Effector CD4-positive, alpha-beta T cell (primary cell): ENCODE results near the gene NYNRIN.

Experiments used
- DNase-seq: peaks from one replicate; pipeline ENCODE4 v3.0.0-alpha.2; 2020

NYNRIN gene

GRCh38 chr14:24395609-24396582 lies 2.9 kb upstream of the NYNRIN start:
- DNase-seq: no peak

DNA sequence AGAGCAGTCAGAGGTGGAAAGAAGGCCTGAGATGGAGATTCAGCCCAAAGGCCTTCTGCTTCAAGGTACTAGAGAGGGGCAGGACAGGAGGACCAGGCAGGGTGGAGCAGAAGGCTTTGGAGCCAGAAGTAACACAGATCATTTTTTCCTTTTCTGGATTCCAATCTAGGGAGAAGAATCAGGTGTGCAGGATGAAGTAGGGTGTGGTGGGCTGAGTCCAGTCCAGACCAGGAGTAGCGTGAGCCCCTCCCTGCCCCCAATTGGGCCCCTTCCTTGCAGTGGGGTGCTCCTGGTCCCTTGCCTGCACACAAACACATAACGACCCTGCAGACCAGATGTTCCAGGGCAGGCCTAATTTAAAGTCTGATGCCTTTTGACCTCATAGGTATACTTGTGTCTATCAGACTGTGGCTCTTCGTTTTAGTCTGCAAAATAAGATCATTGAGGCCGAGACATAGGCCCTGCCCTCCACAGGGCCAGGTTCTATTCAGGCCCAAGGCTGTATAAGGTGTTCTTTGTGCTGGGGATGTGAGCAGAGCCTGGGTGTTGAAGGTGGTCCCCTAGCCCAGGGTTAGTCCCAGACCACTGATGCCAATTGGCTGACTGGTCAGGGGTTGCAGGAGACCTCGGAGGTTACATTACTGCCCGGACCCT lies 1.0 kb upstream of the NYNRIN start:
- DNase-seq: no peak

- no peak for DNase-seq
Observed at GRCh38 chr14:24398293-24398652, 530 bp upstream of the NYNRIN start.

DNA sequence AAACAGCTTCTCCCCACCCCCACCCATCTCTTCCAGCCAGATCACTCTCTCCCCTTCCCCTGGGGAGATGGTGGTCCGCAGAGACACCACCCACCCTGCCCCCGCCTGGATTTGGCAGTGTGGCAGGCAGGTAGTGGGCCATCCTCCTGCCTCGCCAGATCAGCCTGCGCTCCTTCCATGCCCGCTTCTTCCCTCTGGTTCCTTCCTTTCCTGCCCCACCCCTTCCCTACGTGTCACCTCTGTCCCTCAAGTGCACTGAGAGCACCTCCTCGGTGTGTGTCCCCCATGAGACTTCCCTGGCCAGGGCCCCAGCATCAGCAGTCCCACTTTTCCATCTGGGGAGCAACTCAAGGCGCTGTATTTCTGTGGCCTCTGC lies 632 bp downstream of the NYNRIN start:
- no peak for DNase-seq

GRCh38 chr14:24399999-24400718 lies 1.4 kb downstream of the NYNRIN start:
- DNase-seq: no peak

- no peak for DNase-seq
Observed at GRCh38 chr14:24401810-24402702, 3.3 kb downstream of the NYNRIN start.

DNA sequence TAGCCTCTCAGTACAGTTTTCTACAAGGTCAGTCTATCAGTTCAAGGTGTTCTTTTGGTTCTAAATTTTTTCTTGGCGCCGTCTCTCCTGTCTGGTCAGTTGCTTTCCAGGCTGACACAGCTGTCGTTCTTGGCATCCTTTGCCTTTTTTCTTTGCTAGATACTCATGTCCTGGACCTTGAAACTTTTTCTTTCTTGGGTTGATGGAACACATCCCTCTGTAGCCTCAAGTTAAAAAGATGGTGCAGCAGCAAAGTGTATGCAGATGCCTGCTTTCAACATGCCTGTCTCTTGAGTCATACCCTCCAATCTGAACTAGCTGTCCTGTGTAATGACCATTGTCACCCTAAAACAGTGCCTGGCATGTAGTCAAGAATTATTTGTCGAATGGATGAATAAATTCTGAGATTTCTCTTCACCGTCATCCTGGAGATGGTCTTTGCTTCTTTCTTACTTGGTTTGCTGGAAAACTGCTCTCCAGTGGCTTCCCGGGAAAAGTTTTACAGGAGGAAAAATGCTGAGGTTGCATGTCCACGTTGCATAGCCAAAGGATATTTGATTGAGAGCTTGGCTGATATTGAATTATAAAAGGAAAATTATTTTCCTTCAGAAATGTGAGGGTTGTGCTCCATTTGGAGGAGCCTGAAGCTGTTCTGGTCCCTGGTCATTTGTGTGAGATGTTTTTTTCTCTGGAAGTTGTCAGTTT lies 4.6 kb downstream of the NYNRIN start:
- no peak for DNase-seq

DNA sequence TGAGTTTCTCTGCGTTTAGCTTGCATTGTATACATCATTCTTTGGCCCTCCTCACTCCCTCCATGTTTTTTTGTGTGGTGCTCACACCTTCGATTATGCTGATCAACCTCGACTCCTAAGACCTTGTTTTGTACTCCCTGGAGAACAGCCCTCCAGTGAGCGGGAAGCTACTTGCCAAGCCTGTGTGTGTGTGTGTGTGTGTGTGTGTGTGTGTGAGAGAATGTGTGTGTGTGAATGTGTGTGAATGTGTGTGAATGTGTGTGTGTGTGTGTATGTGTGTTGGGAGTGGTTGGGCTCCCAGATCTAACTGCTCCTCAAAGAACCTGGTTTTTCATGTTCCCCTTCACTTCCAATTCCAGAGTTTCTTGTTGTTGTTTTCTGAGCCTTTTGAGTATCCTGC lies 6.0 kb downstream of the NYNRIN start:
- no peak for DNase-seq

- no peak for DNase-seq
Observed at GRCh38 chr14:24406416-24406815, 7.6 kb downstream of the NYNRIN start.

DNA sequence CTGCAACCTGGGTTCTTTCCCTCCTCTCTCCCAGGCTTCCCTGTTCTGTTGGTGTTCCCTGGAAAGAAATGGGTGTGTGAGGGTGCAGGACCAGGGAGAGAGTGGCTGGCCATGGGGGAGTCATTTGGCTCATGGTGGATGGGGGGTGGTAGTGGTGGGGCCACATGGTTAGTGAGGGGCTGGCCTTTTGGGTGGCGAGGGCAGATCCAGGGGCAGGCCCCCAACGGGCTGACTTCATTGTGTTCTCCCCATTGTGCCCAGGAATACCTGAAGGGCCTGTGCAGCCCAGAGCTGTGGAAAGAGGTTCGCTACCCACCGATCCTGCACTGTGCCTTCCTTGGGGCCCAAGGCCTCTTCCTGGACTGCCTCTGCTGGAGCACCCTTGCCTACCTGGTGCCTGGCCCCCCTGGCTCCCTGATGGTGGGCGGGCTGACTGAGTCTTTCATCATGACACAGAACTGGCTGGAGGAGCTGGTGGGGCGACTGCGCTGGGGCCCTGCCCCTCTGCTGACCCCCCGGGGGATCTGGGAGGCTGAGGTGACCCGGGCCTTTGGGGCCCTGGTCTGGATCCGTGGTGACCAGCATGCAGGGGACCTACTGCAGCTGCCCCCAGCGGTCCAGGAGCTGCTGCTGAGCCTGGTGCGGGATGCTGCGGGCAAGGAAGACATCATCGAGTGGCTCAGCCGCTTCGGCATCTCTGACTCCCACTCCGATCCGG lies 9.0 kb downstream of the NYNRIN start:
- DNase-seq: no peak

DNA sequence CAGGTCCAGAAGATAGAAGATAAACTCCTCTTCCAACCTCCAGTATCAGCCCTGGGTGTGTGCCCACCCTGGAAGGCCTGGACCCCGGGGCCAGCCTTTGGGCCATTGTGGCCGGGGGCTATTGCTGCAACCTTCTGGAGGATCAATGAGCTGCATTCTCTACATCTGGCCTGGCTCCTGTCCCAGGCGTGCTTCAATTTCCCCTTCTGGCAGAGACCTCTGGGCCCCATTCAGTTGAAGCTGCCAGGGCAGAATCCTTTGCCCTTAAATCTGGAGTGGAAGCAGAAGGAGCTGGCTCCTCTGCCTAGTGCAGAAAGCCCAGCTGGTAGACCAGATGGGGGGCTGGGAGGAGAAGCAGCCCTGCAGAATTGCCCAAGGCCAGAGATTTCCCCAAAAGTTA lies 10.0 kb downstream of the NYNRIN start:
- DNase-seq: no peak

DNA sequence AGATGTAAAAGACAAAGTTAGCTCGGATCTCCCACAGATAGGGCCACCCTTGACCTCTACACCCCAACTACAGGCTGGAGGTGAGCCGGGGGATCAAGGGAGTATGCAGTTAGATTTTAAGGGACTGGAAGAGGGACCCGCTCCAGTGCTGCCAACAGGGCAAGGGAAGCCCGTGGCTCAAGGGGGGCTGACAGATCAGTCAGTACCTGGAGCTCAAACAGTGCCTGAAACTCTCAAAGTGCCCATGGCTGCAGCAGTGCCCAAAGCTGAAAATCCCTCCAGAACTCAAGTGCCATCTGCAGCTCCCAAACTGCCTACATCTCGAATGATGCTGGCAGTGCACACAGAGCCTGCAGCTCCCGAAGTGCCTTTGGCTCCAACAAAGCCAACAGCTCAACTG lies 10.4 kb downstream of the NYNRIN start:
- DNase-seq: no peak

DNA sequence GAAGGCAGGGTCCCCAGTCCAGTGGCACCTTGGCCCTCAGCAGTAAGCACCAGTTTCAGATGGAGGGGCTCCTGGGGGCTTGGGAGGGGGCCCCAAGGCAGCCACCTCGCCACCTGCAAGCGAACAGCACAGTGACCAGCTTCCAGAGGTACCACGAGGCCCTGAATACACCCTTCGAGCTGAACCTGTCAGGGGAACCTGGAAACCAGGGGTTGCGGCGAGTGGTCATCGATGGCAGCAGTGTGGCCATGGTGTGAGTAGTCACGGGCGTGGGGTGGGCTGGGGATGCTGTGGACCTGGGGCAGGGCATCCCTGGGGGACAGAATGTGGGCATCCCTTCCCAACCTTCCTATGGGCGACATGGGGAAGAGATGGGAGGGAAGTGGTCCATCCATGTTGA lies 11.2 kb downstream of the NYNRIN start:
- no peak for DNase-seq

DNA sequence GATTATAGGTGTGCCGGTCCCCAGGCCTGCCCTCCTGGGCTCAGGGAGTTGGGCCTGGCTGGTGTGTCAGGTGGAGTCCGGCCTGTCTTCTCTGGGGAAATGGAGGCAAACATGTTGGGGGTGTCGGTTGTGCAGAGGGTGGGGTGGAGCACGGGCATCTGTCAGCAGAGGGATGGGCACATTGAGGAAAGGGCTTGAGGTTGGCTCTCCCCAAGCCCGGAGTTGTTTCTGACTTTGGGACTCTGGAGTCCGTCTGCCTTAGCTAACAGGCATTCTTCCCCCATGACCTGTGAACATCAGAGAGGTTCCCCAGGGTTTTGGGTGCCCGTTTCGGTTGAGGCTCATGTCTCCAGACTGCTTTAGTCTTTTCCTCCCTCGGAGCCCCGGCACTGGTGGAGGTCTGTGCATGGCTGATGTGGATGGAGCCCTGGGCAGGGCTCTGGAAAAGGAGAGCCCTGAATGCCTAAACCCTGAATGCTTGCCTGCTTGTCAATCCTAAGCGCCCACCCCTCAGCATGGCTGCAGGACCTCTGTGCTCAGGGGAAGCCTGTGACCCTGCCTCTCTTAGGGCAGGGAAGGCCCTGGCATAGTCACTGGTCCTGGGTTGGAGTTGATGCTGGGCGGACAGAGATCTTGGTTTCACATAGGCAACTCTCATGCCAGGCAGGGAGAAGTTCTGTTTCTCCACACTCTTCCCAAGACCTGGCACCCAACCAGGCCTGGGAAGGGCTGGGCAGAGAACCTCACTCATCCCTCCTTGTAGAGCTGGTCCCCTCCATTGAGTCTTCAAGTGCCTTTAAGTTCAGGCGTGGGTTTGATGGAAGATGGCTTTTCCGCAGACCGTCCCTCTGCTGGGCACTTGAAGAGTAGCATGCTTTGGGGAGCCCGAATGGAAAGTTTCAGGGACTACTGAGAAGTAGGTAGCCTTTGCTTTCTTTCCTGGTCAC lies 12.9 kb downstream of the NYNRIN start:
- DNase-seq: no peak

DNA sequence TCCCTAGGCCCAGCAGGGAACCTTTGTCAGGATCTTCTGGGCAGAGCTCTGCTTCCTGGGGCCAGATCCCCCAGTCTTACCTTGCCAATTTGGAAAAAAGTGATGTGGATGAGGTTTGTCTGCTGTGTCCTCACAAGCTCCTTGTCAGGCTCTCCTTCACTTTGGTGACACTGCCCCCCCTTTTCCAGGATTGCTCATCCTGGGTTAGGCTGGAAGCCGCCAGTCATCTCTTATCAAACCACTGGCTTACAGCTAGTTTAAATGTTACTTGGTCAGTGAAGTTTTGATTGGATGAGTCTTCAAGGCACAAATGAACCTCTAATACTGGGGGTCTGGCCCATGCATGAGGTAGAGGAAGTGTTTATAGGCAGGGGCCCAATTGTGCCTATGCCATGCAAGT lies 15.3 kb downstream of the NYNRIN start:
- no peak for DNase-seq

DNA sequence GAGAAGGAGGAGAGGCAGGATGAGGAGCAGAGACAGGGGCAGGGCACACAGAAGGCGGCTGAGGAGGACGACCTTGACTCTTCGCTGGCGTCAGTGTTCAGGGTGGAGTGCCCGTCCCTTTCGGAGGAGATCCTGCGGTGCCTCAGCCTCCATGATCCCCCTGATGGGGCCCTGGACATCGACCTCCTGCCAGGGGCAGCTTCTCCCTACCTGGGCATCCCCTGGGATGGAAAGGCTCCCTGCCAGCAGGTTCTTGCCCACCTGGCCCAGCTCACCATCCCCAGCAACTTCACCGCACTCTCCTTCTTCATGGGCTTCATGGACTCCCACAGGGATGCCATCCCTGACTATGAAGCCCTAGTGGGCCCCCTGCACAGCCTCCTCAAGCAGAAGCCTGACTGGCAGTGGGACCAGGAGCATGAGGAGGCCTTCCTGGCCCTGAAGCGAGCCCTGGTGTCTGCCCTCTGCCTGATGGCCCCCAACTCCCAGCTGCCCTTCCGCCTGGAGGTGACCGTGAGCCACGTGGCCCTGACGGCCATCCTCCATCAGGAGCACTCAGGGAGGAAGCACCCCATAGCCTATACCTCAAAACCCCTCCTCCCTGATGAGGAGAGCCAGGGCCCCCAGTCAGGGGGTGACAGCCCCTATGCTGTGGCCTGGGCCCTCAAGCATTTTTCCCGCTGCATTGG lies 16.1 kb downstream of the NYNRIN start:
- DNase-seq: no peak

DNA sequence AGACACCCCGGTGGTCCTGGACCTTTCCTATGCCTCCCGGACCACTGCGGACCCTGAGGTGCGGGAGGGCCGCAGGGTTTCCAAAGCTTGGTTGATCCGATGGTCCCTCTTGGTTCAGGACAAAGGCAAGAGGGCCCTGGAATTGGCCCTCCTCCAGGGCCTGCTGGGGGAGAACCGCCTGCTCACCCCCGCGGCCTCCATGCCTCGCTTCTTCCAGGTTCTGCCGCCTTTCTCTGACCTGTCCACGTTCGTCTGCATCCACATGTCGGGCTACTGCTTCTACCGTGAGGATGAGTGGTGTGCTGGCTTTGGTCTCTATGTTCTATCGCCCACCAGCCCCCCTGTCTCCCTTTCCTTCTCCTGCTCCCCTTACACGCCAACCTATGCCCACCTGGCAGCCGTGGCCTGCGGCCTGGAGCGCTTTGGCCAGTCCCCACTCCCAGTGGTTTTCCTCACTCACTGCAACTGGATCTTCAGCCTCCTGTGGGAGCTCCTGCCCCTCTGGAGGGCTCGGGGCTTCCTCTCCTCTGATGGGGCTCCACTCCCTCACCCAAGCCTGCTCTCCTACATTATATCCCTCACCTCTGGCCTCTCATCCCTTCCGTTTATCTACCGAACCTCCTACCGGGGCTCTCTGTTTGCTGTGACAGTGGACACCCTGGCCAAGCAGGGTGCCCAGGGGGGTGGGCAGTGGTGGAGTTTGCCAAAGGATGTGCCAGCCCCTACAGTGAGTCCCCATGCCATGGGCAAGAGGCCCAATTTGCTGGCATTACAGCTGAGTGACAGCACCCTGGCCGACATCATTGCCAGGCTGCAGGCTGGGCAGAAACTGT lies 16.8 kb downstream of the NYNRIN start:
- DNase-seq: no peak

DNA sequence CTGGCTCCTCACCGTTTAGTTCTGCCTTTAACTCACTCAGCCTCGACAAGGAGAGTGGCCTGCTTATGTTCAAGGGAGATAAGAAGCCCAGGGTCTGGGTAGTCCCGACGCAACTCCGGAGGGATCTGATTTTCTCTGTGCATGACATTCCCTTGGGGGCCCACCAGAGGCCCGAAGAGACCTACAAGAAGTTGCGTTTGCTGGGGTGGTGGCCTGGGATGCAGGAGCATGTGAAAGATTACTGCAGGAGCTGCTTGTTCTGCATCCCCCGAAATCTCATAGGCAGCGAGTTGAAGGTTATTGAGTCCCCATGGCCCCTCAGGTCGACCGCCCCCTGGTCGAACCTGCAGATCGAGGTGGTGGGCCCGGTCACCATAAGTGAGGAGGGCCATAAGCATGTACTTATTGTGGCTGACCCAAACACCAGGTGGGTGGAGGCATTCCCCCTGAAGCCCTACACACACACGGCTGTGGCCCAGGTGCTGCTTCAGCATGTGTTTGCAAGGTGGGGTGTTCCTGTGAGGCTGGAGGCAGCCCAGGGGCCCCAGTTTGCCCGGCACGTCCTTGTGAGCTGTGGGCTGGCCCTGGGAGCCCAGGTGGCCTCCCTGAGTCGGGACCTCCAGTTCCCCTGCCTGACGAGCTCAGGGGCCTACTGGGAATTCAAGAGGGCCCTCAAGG lies 17.6 kb downstream of the NYNRIN start:
- DNase-seq: no peak
